Heart right ventricle (tissue), 16 donors: ENCODE data around the gene CZIB. TPM values are rescaled to one million over a fixed set of nuclear protein-coding genes. Genes with fewer than 3 reads are reported as not detected.

Source experiments
- ATAC-seq, 8 donors: fragments of 200-7000 bp; cut with Tn5 transposase; one replicate each; pipeline ENCODE4 v1.9.1; 2020; ENCODE audit warnings: mild to moderate bottlenecking in 8 of 8, moderate library complexity in 8 of 8, moderate number of reproducible peaks in 1 of 8
- DNase-seq, 2 donors: peaks; one replicate each; pipeline ENCODE4 v3.0.0-alpha.2; 2020
- H3K27ac ChIP-seq, 10 donors: fragments of 200-600 bp; sonication (generic) in 2 of 10; one replicate each; pipeline versions ENCODE4 v1.5.0 to v1.8.0; 2020 to 2022; ENCODE audit warnings: mild to moderate bottlenecking in 3 of 10
- H3K27me3 ChIP-seq, 7 donors: fragments of 200-600 bp; one replicate each; pipeline ENCODE4 v1.8.0; 2021 to 2022; ENCODE audit warnings: mild to moderate bottlenecking in 2 of 7
- H3K36me3 ChIP-seq, 9 donors: fragments of 200-600 bp; sonication (generic) in 1 of 9; one replicate each; pipeline versions ENCODE4 v1.5.0 to v1.8.0; 2020 to 2022; ENCODE audit warnings: mild to moderate bottlenecking in 2 of 9
- H3K4me1 ChIP-seq, 9 donors: fragments of 200-600 bp; sonication (generic) in 1 of 9; one replicate each; pipeline versions ENCODE4 v1.5.0 to v1.8.0; 2020 to 2022; ENCODE audit warnings: mild to moderate bottlenecking in 4 of 9
- H3K4me3 ChIP-seq, 10 donors: fragments of 200-600 bp; sonication (generic) in 2 of 10; one replicate each; pipeline versions ENCODE4 v1.5.0 to v1.8.0; 2020 to 2022; ENCODE audit warnings: mild to moderate bottlenecking in 7 of 10, moderate library complexity in 2 of 10
- H3K9me3 ChIP-seq, 11 donors: fragments of 200-600 bp in 10 of 11; sonication (generic) in 2 of 11; one replicate each; pipeline versions ENCODE4 v1.5.0 to v1.8.0; 2013 to 2022; ENCODE audit warnings: mild to moderate bottlenecking in 2 of 11, control low read depth in 1 of 11, moderate library complexity in 1 of 11
- CTCF ChIP-seq, 9 donors: fragments of 200-600 bp; sonication (generic) in 2 of 9; IDR thresholded peaks; one replicate each; pipeline versions ENCODE4 v1.5.0 to v1.8.0; 2021 to 2022; ENCODE audit warnings: antibody characterized with exemption in 9 of 9, mild to moderate bottlenecking in 5 of 9, moderate library complexity in 1 of 9
- WGBS, 2 donors: extraction: QIAGEN DNeasy Blood & Tissue Kit; methylation state at CpG; one replicate each; pipeline ENCODE4 v1.1.7; 2013; ENCODE audit warnings: inconsistent platforms in 1 of 2; 5-methylcytosine and 5-hydroxymethylcytosine counted together
- intact Hi-C, 10 donors: fragments of 100-400 bp; cut with DNase I; formaldehyde crosslinking; loops; one replicate each; pipeline versions ENCODE4 v1.11.1 to v1.14.2; 2022
- polyA plus RNA-seq, 2 donors: library from polyadenylated mRNA; stranded (reverse); fragments of 200-250 nt; gene quantifications; one replicate each; pipeline ENCODE4 v1.2.3, GENCODE V29; 2013
- total RNA-seq, 10 donors: library from RNA; stranded (reverse); fragmentation: NEBNext Ultra II Directional in 3 of 10; extraction: Animal tissue kit (Norgen Biotek cat#: 25700) in 3 of 10; gene quantifications; one replicate each; pipeline versions ENCODE4 v1.2.1 to v1.2.4, GENCODE V29; 2021 to 2023
- donor health status: Arrhythmogenic right ventricular cardiomyopathy.
- donor health status: ischemic (EF 13 %, LVEDD 7.1; RV severe dilation, severe dysfunction).
- donor health status: healthy with polysubstance abuse.
- donor health status: DM: no; HTN: yes; CAD: no.
- donor health status: DM: no; HTN: no; CAD: no.
- donor health status: ischemic (EF 25% LVEDD 6.9; RV normal size, moderate dysfunction).
- donor health status: ischemic (EF 25% LVEDD 5.7; RV mildly dilated, moderate dysfunction).
- donor health status: healthy.
- donor health status: DM: yes; HTN: yes; CAD: no.
- donor health status: Ischemic cardiomyopathy.
- donor health status: ischemic (EF 35%, LVEDD 5.7; RV mildly dilated, moderate dysfunction).
- donor health status: nonischemic (EF 11% LVEDD 7.7; RV severe dilation, severe dysfunction).
- donor health status: DM: yes; HTN: yes; CAD: no.
- donor health status: PGD.
- donor health status: ischemic (EF 29% LVEDD 5.4; RV normal size, mild dysfunction).
- donor health status: nonischemic (EF 23%, LVEDD 6.1; RV moderate dilation, normal function).

CZIB gene
- total and polyA plus RNA-seq, 12 donors, result 41.8 to 97.3 (median 50.2) TPM

- no peaks in the 10 kb centered on the region for H3K27me3 ChIP-seq
- no peak for DNase-seq
- H3K9me3 ChIP-seq, result no peaks in the 10 kb centered on the region
- no peak overlapping the region for H3K4me3 ChIP-seq
- TF ChIP-seq CTCF (IDR thresholded peaks at IDR 0.05), result no peak
- H3K27ac ChIP-seq, result no peak overlapping the region
- peaks cover 7 to 19% (median 16%) of the 10 kb centered on the region in 9 donors for H3K4me1 ChIP-seq
- WGBS, 2 donors, result 88 to 95% methylated on average over 7 of the region's 7 CpGs
- peaks cover 0 to 55% (median 18%) of the 10 kb centered on the region in 9 donors for H3K36me3 ChIP-seq
- no peak for ATAC-seq
- intact Hi-C loops, result no loop called here
Measured at GRCh38 chr1:53218201-53218600, 2.2 kb downstream of the CZIB start.

- no peaks in the 10 kb centered on the region for H3K27me3 ChIP-seq
- ATAC-seq (no peak), DNase-seq (no peak)
- no peak overlapping the region for H3K27ac ChIP-seq
- H3K9me3 ChIP-seq, result no peaks in the 10 kb centered on the region
- 80 to 88% methylated on average over 5 of the region's 5 CpGs for WGBS, 2 donors
- H3K4me1 ChIP-seq, result peaks cover 2 to 8% (median 5%) of the 10 kb centered on the region in 9 donors
- TF ChIP-seq CTCF (IDR thresholded peaks at IDR 0.05), result no peak
- intact Hi-C loops, result no loop called here
- peaks cover 0 to 92% (median 50%) of the 10 kb centered on the region in 9 donors for H3K36me3 ChIP-seq
- H3K4me3 ChIP-seq, result no peak overlapping the region
Measured at GRCh38 chr1:53214376-53214940, 6.0 kb downstream of the CZIB start.

GRCh38 chr1:53210954-53211353, 9.5 kb downstream of the CZIB start:
- ATAC-seq, result no peak
- no peak for TF ChIP-seq CTCF (IDR thresholded peaks at IDR 0.05)
- H3K27ac ChIP-seq, result no peak overlapping the region
- WGBS, 2 donors, result 96 to 97% methylated on average over 11 of the region's 11 CpGs
- no peak overlapping the region for H3K4me3 ChIP-seq
- peaks cover 0 to 10% (median 5%) of the 10 kb centered on the region in 9 donors for H3K4me1 ChIP-seq
- intact Hi-C loops, result no loop called here
- peaks cover 0 to 9% (median 0%) of the 10 kb centered on the region in 11 donors for H3K9me3 ChIP-seq
- DNase-seq, result no peak
- no peaks in the 10 kb centered on the region for H3K27me3 ChIP-seq
- H3K36me3 ChIP-seq, result peaks cover 0 to 100% (median 57%) of the 10 kb centered on the region in 9 donors

GRCh38 chr1:53210352-53210751, 10.1 kb downstream of the CZIB start:
- Histone ChIP-seq H3K9me3 (peaks cover 0 to 15% (median 0%) of the 10 kb centered on the region in 11 donors), H3K27ac (no peak overlapping the region), H3K4me3 (no peak overlapping the region), H3K27me3 (no peaks in the 10 kb centered on the region), H3K4me1 (peaks cover 0 to 10% (median 5%) of the 10 kb centered on the region in 9 donors), H3K36me3 (peaks cover 0 to 100% (median 51%) of the 10 kb centered on the region in 9 donors)
- DNase-seq, result no peak
- TF ChIP-seq CTCF (IDR thresholded peaks at IDR 0.05), result no peak
- no peak for ATAC-seq
- intact Hi-C loops, result no loop called here
- WGBS, 2 donors, result 91 to 92% methylated on average over 7 of the region's 7 CpGs
